GM20431 (cell line): Measurements from ENCODE around the gene ISCU.
"Not testable (repeated sequence)": the region's sequence is repeated elsewhere in the genome, so short reads cannot be mapped to it uniquely, and the experiment has no call there.

Experiments used
- in situ Hi-C: fragments of 300-500 bp; cut with MseI, MboI; formaldehyde crosslinking; loops from one replicate; pipeline ENCODE4 v1.15.0; 2020; ENCODE audit warnings: low sequenced_read_pairs; ENCODE audit not compliant: unreplicated experiment

The ISCU gene

GRCh38 chr12:108538616-108539195 lies 23.7 kb upstream of the ISCU start:
- in situ Hi-C loops = no loop called here

DNA sequence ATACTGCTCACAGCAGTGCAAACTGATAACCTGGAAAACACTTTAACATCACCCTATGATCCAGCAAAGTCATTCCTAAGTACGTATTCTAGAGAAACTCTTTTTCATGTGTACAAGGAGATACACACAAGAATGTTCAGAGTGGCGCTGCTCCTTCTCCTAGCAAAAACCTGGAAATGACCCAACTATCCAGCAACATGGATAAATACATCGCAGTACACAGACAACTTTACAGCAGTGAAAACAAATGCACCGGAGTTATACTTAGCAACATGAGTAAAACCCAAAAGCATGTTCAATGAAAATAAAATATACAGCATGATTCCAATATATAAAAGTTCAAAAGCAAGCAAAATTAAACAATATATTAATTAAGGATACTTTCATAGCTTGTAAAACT lies 20.1 kb upstream of the ISCU start:
- in situ Hi-C loops = no loop called here

GRCh38 chr12:108543652-108544051 lies 18.7 kb upstream of the ISCU start:
- in situ Hi-C loops = no loop called here

- in situ Hi-C loops = no loop called here
Measured at GRCh38 chr12:108547686-108548085, 14.7 kb upstream of the ISCU start.

DNA sequence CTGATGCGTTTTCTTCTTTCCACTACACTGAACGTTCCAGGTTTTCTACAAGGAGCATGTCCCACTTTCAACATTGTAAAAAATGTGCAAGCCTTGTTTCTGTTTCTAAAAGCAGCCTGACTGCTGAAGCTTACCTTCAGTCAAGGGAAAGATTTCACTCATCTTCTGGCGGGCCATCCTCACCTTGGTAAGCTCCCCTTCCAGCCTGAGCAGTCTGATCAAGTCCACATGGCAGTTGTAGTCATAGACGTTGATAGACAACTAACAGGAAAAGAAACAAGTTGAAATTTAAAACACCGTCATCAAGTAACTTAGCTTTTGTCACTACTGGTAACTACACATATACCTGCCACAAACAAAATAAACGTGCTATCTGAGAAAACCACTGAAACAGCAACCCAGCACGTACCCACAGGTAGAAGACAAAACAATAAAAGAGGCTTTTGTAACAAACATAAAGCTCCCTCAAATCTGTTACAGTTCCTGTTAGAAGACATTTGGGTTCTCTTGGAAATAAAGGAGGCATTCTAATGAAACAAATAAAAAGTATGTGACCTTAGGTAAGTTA lies 13.4 kb upstream of the ISCU start:
- in situ Hi-C loops = no loop called here

GRCh38 chr12:108551535-108551934 lies 10.9 kb upstream of the ISCU start:
- in situ Hi-C loops = no loop called here

DNA sequence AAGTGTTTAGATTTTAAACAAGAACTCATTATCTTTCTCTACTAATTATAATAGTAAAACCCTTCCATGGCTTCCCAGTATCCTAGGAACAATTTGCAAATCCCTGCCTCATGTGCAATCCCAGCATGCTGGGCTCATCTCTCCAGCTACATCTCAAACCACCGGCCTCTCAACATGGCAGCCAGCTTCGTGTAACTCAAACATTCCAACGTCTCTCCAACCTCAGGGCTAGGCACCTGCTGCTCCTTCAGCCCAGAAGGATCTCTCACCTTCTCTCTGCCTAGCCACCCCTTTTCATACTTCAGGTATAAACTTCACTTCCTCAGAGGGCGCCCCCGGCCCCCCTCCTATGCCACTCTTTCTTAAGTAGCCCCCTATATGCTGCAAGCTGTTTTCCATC lies 8.6 kb upstream of the ISCU start:
- in situ Hi-C loops = no loop called here

DNA sequence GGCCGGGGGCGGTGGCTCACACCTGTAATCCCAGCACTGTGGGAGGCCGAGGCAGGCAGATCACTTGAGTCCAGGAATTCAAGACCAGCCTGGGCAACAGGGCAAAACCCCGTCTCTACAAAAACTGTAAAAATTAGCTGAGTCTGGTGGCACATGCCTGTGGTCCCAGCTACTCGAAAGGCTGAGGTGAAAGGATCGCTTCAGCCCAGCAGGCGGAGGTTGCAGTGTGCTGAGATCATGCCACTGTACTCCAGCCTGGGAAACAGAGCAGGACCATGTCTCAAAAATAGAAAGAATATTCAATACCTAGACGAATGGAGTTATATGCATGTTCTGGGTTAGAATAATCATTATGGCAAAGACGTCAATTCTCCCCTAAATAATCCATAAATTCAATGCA lies 7.0 kb upstream of the ISCU start:
- in situ Hi-C loops = not testable (repeated sequence)

DNA sequence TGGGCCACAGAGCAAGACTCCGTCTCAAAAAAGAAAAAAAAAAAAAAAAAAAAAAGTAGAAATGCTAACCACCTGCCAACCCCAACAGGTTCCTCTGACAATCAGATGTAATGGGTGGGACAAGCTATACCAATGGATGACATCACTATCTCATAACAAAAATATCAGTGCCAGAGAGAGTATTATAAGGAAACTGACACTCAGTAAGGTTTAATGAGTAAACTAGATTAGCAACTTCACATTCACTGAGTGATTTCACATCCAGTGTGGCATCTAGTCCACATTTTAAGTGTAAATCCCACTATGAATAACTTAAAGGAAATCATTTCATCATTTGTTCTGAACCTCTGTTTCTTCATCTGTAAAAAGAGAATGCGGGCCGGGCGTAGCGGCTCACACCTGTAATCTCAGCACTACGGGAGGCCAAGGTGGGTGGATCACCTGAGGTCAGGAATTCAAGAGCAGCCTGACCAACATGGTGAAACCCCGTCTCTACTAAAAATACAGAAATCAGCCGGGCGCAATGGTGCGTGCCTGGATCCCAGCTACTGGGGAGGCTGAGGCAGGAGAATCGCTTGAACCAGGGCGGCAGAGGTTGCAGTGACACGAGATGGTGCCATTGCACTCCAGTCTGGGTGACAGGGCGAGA lies 3.3 kb upstream of the ISCU start:
- in situ Hi-C loops = no loop called here

- in situ Hi-C loops = loop anchor here (10.0 kb wide), 1 partner anchor 55 kb away; no protein-coding TSS in a partner anchor
Measured at GRCh38 chr12:108559748-108560147, 2.6 kb upstream of the ISCU start.

- in situ Hi-C loops = loop anchor here (10.0 kb wide), 1 partner anchor 54 kb away; no protein-coding TSS in a partner anchor
Measured at GRCh38 chr12:108560321-108560721, 2.1 kb upstream of the ISCU start.

- in situ Hi-C loops = loop anchor here (10.0 kb wide), 1 partner anchor 54 kb away; no protein-coding TSS in a partner anchor
Measured at GRCh38 chr12:108560752-108561719, 1.4 kb upstream of the ISCU start, which contains the start of gene SART3. TSS of gene SART3 (minus strand) at chr12:108561173. CDS start at chr12:108561154, 19 bp downstream.

DNA sequence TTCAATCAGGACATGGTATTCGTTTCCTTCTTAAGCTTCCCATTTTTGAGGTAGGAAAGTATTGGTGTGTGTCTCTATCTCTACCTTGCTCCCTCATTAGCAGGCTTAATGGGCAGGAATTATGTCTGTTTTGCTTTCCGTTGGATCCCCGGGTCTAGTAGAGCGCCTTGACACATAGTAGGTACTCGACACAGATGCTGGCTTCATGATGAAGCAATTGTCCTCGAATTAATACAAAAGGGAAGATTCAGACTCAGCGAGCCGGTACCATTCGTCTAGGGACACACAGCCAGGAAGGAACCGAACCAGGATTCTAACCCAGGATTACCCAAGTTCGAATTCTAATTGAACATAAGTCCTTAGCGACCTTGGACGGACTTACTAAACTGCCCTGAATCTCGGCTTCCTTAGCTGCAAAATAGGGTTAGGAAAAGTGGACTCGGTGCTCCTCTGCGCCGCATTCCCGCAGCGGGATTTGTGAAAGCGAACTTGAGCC lies 496 bp upstream of the ISCU start:
- in situ Hi-C loops = loop anchor here (10.0 kb wide), 1 partner anchor 53 kb away; no protein-coding TSS in a partner anchor

DNA sequence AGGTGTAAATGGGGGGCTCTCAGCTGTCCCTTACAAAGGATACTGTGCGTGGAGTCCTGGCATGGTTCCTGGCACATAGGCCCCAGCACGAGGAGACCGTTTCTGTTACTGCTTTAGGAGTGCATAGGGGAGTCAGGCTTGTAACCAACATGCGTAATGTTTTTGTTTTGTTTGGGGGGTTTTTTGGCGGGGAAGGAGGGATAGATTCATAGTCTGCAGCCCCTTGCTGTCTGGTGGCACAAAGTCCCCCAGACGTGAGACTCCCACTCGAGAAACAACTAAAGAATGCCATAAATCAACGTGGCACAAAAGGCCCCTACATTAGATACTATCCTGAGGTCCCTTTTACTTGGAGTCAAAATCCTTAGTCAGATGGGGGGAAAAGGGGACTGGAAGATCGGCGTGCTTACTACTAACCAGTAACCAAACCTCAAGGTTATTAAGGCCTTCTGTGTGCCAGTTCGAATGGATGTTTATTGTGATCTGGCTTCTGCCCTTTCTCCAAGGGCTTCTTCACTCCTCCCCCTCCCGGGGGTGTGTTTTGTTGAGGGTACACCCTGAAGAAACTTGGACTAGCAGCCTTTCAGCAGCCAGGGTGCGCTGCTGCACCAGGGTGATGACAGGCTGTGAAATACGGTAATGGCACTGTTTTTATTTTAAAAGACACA lies 874 bp downstream of the ISCU start:
- in situ Hi-C loops = loop anchor here (10.0 kb wide), 1 partner anchor 52 kb away; no protein-coding TSS in a partner anchor

DNA sequence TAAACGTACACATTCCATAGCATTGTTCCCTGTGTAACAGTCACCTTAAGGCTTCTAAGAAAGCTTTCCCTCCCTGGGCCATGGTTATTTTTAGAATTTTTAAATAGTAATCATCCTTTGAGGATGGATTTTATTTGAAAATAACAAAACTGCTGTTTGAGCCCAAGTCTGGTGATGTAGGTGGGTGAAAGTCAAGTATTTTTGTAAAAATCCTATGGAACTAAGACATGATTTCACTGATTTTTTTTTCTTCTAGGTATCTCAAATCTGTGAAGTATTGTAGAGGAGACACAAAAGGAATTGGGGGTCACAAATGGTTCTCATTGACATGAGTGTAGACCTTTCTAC lies 1.4 kb downstream of the ISCU start:
- in situ Hi-C loops = loop anchor here (10.0 kb wide), 1 partner anchor 51 kb away; no protein-coding TSS in a partner anchor

DNA sequence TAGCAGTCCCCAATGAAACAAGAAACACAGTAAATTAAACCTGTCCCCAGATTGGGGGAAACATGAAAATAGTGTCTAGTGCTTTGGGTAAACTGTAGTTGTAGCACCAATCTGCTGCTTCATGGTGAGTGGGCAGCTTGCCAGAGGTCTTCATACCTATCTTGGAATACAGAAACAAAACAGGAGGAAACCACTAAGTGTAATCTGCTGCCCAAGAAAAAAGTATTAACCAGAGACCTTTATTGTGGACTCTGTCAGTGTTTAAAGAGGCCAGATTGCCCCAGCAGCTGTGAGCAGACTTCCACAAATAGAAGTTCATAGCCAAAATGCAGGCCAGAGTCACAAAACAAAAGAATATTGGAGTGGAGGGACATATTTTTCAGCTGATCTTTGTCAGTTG lies 2.3 kb downstream of the ISCU start:
- in situ Hi-C loops = loop anchor here (10.0 kb wide), 1 partner anchor 50 kb away; no protein-coding TSS in a partner anchor

DNA sequence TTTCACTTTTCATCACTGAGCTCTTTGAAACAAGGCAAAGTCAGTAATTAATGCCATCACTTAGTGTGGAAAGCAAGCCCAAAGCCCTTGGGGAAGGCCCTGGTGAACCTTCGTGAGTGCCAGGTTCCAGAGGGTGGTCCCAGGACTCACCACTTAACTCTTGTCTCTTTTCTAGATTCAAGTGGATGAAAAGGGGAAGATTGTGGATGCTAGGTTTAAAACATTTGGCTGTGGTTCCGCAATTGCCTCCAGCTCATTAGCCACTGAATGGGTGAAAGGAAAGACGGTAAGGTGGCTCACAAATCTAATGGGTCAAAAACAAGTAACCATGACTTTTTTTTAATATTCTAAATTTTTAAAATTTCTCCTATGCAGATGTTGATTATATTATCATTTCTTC lies 2.8 kb downstream of the ISCU start:
- in situ Hi-C loops = loop anchor here (10.0 kb wide), 1 partner anchor 50 kb away; no protein-coding TSS in a partner anchor

GRCh38 chr12:108565976-108566375 lies 3.6 kb downstream of the ISCU start:
- in situ Hi-C loops = loop anchor here (10.0 kb wide), 1 partner anchor 49 kb away; no protein-coding TSS in a partner anchor

GRCh38 chr12:108566452-108566851 lies 4.1 kb downstream of the ISCU start:
- in situ Hi-C loops = loop anchor here (10.0 kb wide), 1 partner anchor 48 kb away; no protein-coding TSS in a partner anchor
